HuH-7.5 (cell line): ENCODE measurements around the gene SSR3.
A peak's percentile ranks its signal among the peaks of the same experiment; 100 is the strongest.
"Not testable (repeated sequence)": the region's sequence is repeated elsewhere in the genome, so short reads cannot be mapped to it uniquely, and the experiment has no call there.

Experiments
- DNase-seq: peaks from one replicate; pipeline ENCODE4 v3.0.0; 2011; ENCODE audit warnings: low spot score

SSR3 gene

GRCh38 chr3:156554842-156555687 lies at the start of gene SSR3:
Gene SSR3, minus strand, starts transcription at chr3:156555117. Its CDS starts 28 bp downstream, at chr3:156555089.
- peak; percentile 69 for DNase-seq

GRCh38 chr3:156604064-156604641 lies 49.2 kb upstream of the SSR3 start:
- no peak for DNase-seq

- DNase-seq = no peak
Measured at GRCh38 chr3:156603379-156604017, 48.6 kb upstream of the SSR3 start.

DNA sequence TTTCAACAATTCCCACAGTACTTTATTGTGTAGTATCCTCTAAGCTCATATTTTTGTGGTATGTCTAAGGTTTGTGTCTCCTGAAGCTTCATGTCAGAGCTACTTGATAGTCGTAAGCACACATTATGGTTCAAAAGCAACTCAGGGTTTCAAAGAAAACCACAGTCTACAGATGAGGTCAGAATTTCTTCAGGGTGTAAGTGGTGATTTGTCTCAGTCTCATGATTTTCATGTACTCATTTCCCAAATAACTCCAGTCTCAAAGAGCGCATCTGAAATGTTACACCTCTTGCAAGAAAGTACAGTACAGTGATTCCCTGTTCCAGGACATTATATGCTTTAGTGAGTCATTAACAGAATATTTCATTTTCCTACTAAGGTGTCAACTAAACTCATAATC lies 47.5 kb upstream of the SSR3 start:
- DNase-seq = no peak

DNA sequence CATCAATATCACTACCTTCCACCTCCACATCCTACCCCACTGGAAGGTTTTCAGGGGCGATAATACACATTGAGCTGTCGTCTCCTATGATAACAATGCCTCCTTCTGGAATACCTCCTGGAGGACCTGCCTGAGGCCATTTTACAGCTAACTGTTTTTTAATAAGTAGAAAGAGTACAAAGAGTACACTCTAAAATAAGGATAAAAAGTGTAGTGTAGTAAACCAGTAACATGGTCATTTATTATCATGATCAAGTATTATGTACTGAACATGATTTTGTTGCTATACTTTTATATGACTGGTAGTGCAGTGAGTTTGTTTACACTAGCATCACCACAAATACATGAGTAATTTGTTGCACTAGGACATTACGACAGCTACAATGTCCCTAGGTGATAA lies 46.6 kb upstream of the SSR3 start:
- DNase-seq = no peak

- DNase-seq = no peak
Measured at GRCh38 chr3:156600834-156601233, 45.9 kb upstream of the SSR3 start.

DNA sequence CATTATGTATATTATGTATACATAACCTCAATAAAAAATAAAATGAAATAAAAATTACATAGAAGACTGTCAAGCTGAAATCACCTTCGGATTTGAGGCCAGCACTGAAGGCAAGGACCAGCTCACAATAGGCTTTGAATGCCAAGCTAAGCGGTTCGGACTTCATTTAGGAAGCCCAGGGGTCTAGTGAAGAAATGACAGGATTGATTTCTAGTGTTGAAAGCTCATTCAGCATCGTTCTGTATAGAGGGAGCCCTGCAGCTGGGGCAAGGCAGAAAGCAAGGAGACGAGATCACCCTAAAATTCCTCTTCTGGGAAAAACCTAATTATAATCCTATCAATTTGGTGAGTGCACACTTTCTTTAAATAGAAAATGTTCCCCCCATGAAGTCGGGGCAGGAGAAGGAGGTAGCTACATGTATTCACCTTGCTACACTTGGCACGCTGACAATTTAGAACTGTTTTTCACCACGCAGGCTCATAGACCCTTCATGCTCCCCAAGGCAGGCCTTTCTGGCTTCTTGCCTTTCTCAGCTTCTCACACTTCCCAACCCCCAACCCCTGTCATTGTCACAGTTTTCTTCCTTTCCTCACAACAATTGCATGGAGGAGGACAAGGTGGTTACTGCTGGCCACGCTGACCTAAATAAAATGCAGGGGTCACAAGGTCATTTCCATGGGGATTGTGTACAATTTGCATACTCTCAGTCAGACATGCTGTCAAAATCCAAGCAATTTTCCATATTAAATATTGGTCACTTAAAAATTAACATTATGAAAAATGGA lies 44.4 kb upstream of the SSR3 start:
- no peak for DNase-seq

DNA sequence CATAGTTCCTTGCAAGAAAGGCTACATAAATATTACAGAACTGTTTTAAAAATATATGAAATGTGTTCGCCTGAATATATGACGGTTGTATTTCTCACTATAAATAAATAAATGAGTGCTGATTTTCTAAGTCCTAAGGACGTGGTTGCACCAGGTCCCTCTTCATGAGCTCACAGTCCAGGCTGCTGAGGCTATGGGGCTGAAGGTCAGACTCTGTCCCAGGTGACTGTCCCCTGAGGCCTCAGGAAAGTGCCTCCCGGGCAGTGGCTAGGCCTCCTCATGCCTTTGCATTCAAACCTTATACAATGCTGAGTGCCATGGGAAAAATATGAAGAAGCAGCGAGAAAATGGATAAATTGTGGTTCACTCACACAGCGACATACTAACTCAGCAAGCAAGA lies 43.5 kb upstream of the SSR3 start:
- peak; percentile 20 for DNase-seq

GRCh38 chr3:156594219-156594683 lies 39.3 kb upstream of the SSR3 start:
- DNase-seq = no peak

DNA sequence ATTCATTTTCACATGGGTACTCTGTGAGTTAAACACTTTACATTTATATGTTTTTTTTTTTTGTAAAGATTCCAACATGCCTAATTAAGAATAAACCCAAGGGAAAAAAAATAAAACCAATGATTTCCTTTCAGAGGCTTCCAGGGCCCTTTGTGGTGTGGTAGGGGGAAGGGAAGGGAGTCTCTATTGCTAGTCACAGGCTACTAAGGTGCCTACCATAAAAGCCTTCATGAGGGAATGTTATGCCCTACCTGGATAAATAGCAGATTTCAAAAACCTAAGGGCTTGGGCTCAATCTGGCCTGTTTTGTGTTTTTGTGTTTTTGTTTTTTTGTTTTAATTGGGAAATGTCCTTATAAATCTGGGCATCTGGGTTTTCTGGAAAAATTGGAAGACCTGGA lies 38.9 kb upstream of the SSR3 start:
- no peak for DNase-seq

DNA sequence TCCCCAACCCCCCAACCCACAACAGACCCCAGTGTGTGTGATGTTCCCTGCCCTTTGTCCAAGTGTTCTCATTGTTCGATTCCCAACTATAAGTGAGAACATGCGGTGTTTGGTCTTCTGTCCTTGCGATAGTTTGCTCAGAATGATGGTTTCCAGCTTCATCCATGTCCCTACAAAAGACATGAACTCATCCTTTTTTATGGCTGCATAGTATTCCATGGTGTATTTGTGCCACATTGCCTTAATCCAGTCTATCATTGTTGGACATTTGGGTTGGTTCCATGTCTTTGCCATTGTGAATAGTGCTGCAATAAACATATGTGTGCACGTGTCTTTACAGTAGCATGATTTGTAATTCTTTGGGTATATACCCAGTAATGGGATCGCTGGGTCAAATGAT lies 34.9 kb upstream of the SSR3 start:
- not testable (repeated sequence) for DNase-seq

DNA sequence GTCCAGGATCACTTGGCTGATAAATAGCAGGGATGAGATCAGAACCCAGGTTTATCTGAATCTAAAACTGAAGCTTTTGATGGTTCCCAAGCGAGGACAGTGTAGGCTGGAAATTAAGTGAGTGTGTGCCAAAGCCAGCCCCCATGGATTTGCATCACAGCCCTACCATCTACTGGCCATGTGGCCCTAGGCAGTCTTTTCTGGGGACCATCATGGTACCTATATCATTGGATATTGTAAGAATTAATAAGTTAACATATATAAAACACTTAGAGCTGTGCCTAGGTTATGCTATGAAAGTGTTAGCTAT lies 32.8 kb upstream of the SSR3 start:
- DNase-seq = no peak

GRCh38 chr3:156586905-156587759 lies 32.2 kb upstream of the SSR3 start:
- DNase-seq = no peak

DNA sequence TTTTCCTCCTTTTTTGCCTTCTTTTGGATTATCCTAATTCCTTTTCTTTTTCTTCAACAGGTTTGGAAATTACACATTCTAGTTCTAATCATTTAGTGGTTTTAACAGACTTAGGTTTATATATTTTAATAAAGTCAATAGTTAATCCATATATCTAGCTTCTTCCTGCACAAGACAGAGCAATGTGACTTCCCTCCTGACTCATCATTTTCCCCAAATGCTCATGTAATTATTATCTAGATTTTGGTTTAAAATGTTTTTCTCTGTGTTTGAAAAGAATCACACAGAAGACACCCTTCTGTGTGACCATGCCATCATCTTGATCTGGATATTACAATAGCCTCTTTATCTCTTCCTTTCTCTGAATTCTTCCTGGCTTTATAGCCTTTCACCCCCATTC lies 28.6 kb upstream of the SSR3 start:
- no peak for DNase-seq

- no peak for DNase-seq
Measured at GRCh38 chr3:156582532-156583183, 27.7 kb upstream of the SSR3 start.

DNA sequence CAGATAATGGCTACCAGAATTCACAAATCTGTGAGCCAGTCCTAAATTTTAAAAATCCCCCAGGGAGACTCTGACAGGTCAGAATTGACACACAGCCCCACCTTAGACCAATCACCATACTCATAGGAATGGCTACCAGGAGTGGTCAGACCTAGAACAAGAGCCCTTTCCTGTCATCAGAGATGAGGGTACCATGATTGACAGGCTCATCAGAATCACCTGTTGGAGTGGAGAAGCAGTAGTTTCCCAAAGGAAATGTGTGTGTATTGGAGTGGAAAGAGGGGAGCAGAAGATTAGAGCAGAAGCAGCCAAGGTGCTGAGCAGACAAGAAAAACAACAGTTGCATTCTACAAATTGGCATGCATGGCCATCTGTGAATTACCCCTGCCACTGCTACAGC lies 27.0 kb upstream of the SSR3 start:
- DNase-seq = no peak

GRCh38 chr3:156581033-156581432 lies 26.1 kb upstream of the SSR3 start:
- no peak for DNase-seq

- no peak for DNase-seq
Measured at GRCh38 chr3:156579427-156579851, 24.5 kb upstream of the SSR3 start.

GRCh38 chr3:156577736-156578135 lies 22.8 kb upstream of the SSR3 start:
- DNase-seq = no peak

GRCh38 chr3:156576651-156577348 lies 21.9 kb upstream of the SSR3 start:
- DNase-seq = no peak
